Caco-2 (cell line): ENCODE measurements around the gene EXOSC2. TPM values are rescaled to one million over a fixed set of nuclear protein-coding genes. Genes with fewer than 3 reads are reported as not detected.

ENCODE experiments used
- BruUV-seq: library from RNA; stranded (reverse); fragments of 400-500 nt; replicated peaks from 2 replicates; lab custom pipeline; 2021; lab: Mats Ljungman, UMichigan
- CTCF ChIA-PET: fragments of 300-600 bp; sonication (Branson Sonifier 250); formaldehyde crosslinking; loops from one replicate; lab custom pipeline; 2022; ENCODE audit warnings: antibody characterized with exemption; lab: Charles Lee
- POLR2A ChIA-PET: fragments of 300-600 bp; sonication (Branson Sonifier 250); formaldehyde crosslinking; loops from one replicate; lab custom pipeline; 2022; ENCODE audit warnings: antibody characterized with exemption; lab: Charles Lee
- DNase-seq, 2 experiments: peaks; one replicate each; pipeline versions ENCODE4 v3.0.0 to v3.0.0-alpha.2; 2020 to 2022
- H3K27me3 ChIP-seq: replicated peaks from 2 replicates; pipeline ENCODE4 v1.6.0; 2011; ENCODE audit warnings: low read length; ENCODE audit not compliant: control insufficient read depth, insufficient read depth
- H3K36me3 ChIP-seq: 2 replicates; pipeline ENCODE4 v1.5.1; 2011; ENCODE audit warnings: low read length; ENCODE audit not compliant: control insufficient read depth, insufficient read depth
- H3K4me1 ChIP-seq: fragments of 250-450 bp; sonication (Bioruptor Pico); 2 replicates; pipeline ENCODE4 v1.5.1; 2020; ENCODE audit warnings: mild to moderate bottlenecking
- H3K4me3 ChIP-seq: 2 replicates; pipeline ENCODE4 v1.5.1; 2011; ENCODE audit warnings: low read depth, mild to moderate bottlenecking, control low read depth, low read length
- H3K9me3 ChIP-seq: fragments of 250-450 bp; sonication (Bioruptor Pico); 2 replicates; pipeline ENCODE4 v1.5.1; 2020; ENCODE audit warnings: mild to moderate bottlenecking, moderate library complexity
- H3K27ac Mint-ChIP-seq: one replicate; pipeline ENCODE4 v1.8.0; 2022; ENCODE audit warnings: mixed read lengths; ENCODE audit not compliant: unreplicated experiment
- H3K27me3 Mint-ChIP-seq: one replicate; pipeline ENCODE4 v1.8.0; 2022; ENCODE audit warnings: mixed read lengths; ENCODE audit not compliant: insufficient read depth, unreplicated experiment
- H3K36me3 Mint-ChIP-seq: one replicate; pipeline ENCODE4 v1.8.0; 2022; ENCODE audit warnings: mild to moderate bottlenecking, mixed read lengths; ENCODE audit not compliant: insufficient read depth, unreplicated experiment
- H3K4me1 Mint-ChIP-seq: one replicate; pipeline ENCODE4 v1.8.0; 2022; ENCODE audit warnings: low read depth, mixed read lengths; ENCODE audit not compliant: unreplicated experiment
- H3K4me3 Mint-ChIP-seq: one replicate; pipeline ENCODE4 v1.8.0; 2022; ENCODE audit warnings: mild to moderate bottlenecking, moderate library complexity, mixed read lengths; ENCODE audit not compliant: unreplicated experiment
- H3K9me3 Mint-ChIP-seq: one replicate; pipeline ENCODE4 v1.8.0; 2022; ENCODE audit warnings: mixed read lengths; ENCODE audit not compliant: unreplicated experiment
- intact Hi-C: fragments of 100-400 bp; cut with micrococcal nuclease; formaldehyde crosslinking; loops from one replicate; pipeline ENCODE4 v1.10.0; 2022; ENCODE audit not compliant: unreplicated experiment
- total RNA-seq: library from RNA; stranded (reverse); gene quantifications from 2 replicates; pipeline ENCODE4 v1.2.3, GENCODE V29; 2022
- TF ChIP-seq, protein P1 (sequence below), 2 experiments: fragments of 200-600 bp in 1 of 2; IDR thresholded peaks; 1 replicate in 1 of 2; 2 replicates in 1 of 2; pipeline versions ENCODE4 v1.5.1 to v1.8.0; 2011 to 2022; ENCODE audit warnings: antibody characterized with exemption in 1 of 2, control low read depth in 1 of 2, inconsistent platforms in 1 of 2, low read depth in 1 of 2, low read length in 1 of 2, mild to moderate bottlenecking in 1 of 2, moderate library complexity in 1 of 2; ENCODE audit not compliant: insufficient read depth in 1 of 2, severe bottlenecking in 1 of 2, unreplicated experiment in 1 of 2

The EXOSC2 gene
- total RNA-seq, 1 experiment from 2014 or later = 59.1 TPM

DNA sequence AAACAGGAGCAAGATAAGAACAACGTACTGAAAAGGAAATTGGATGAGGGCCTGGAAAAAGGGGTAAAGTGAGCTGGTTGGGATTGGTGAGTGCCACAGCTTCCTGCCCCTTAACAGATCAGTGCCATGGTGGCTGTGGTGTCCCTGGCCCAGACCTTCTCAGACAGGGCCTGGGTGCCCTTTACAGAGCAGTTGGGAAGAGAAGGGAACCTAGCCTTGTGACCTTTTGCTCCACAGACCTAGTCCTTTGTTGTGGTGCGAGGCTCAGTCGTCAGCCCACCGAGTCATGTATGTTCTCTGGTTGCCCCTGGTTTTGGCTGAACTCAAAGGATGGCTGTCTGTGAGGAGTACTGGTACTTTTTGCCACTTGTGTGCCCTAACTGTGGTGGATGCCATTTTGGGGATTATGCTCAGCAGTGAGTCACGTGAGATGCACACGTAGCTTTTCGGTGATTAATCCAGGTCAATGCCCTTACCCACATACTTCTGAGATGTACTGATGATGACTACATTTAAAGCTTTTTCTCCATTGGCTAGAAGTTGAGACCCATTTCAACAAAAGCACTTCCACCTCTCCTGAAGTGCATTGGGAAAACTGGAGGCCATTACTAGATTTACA lies 48.4 kb downstream of the EXOSC2 start:
- no peaks in the 10 kb centered on the region for H3K4me1 ChIP-seq
- Mint-ChIP-seq H3K36me3 (no peaks in the 10 kb centered on the region), H3K4me1 (no peaks in the 10 kb centered on the region), H3K27me3 (no peaks in the 10 kb centered on the region), H3K4me3 (no peak overlapping the region), H3K9me3 (no peaks in the 10 kb centered on the region), H3K27ac (no peak overlapping the region)
- no peak for DNase-seq
- intact Hi-C loops = no loop called here
- BruUV-seq = no TSS peak
- H3K4me3 ChIP-seq = no peak overlapping the region
- TF ChIP-seq, protein P1, sequence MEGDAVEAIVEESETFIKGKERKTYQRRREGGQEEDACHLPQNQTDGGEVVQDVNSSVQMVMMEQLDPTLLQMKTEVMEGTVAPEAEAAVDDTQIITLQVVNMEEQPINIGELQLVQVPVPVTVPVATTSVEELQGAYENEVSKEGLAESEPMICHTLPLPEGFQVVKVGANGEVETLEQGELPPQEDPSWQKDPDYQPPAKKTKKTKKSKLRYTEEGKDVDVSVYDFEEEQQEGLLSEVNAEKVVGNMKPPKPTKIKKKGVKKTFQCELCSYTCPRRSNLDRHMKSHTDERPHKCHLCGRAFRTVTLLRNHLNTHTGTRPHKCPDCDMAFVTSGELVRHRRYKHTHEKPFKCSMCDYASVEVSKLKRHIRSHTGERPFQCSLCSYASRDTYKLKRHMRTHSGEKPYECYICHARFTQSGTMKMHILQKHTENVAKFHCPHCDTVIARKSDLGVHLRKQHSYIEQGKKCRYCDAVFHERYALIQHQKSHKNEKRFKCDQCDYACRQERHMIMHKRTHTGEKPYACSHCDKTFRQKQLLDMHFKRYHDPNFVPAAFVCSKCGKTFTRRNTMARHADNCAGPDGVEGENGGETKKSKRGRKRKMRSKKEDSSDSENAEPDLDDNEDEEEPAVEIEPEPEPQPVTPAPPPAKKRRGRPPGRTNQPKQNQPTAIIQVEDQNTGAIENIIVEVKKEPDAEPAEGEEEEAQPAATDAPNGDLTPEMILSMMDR (IDR thresholded peaks at IDR 0.05; ENCODE audit: insufficient read depth in 1 of 2, low read depth in 1 of 2, low read length in 1 of 2, severe bottlenecking in 1 of 2, unreplicated experiment in 1 of 2) = no peak
- ChIA-PET POLR2A (no interaction called here), CTCF (interaction anchor here (1.1 kb wide), 1 partner anchor 125 kb away, joined by 4 read pairs; no protein-coding TSS in a partner anchor)
- no peaks in the 10 kb centered on the region for H3K36me3 ChIP-seq
- H3K27me3 ChIP-seq = no peaks in the 10 kb centered on the region
- no peaks in the 10 kb centered on the region for H3K9me3 ChIP-seq

DNA sequence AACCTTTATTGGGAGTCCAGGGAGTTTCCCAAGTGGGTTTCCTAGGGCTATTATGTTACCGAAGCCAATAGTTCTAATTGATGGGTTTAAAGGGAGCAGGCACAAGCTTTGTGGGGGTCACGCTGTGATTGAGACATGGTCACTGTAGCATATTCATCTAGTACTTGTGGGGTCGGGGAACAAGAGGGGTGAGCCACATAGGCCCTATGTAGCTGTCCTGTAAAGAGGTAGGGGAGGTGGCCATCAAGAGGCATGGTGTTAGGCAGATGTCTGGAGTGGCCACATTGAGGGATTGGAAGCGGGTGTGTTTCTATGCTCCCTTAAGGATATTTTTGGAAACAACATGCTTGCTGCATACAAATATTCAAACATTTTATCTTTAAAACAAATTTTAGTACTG lies 50.1 kb downstream of the EXOSC2 start:
- no peaks in the 10 kb centered on the region for H3K27me3 Mint-ChIP-seq
- H3K4me3 Mint-ChIP-seq = no peak overlapping the region
- TF ChIP-seq, protein P1 (IDR thresholded peaks at IDR 0.05; ENCODE audit: insufficient read depth in 1 of 2, low read depth in 1 of 2, low read length in 1 of 2, severe bottlenecking in 1 of 2, unreplicated experiment in 1 of 2) = no peak
- intact Hi-C loops = no loop called here
- CTCF ChIA-PET = no interaction called here
- Histone ChIP-seq H3K27me3 (no peaks in the 10 kb centered on the region), H3K9me3 (no peaks in the 10 kb centered on the region), H3K4me1 (no peaks in the 10 kb centered on the region), H3K36me3 (no peaks in the 10 kb centered on the region), H3K4me3 (no peak overlapping the region)
- H3K4me1 Mint-ChIP-seq = no peaks in the 10 kb centered on the region
- POLR2A ChIA-PET = no interaction called here
- BruUV-seq = no TSS peak
- no peaks in the 10 kb centered on the region for H3K9me3 Mint-ChIP-seq
- no peak for DNase-seq
- no peaks in the 10 kb centered on the region for H3K36me3 Mint-ChIP-seq
- H3K27ac Mint-ChIP-seq = no peak overlapping the region

DNA sequence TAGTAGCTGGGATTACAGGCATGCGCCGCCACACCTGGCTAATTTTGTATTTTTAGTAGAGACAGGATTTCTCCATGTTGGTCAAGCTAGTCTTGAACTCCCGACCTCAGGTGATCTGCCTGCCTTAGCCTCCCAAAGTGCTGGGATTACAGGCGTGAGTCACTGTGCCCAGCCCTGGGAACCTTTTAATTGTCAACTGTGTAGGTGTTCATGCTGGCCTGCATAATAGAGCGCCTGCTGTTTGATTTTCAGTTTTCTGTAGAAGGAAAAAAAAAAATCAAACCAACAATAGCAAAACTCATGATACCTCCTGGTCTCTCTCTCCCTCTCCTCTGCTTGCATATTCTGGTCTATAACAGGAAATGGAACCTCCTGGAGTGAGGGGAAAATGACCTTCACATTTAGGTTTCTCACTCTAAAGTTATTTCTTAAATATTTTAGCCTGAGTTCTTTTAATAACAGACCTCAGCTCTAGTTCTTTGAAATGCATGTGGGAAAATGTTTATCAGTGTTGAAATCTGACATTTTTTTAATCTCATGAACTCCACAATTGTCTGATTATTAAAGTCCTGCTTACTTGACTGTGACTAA lies 51.7 kb downstream of the EXOSC2 start:
- Histone ChIP-seq H3K9me3 (no peaks in the 10 kb centered on the region), H3K4me1 (no peaks in the 10 kb centered on the region), H3K36me3 (no peaks in the 10 kb centered on the region), H3K4me3 (no peak overlapping the region), H3K27me3 (no peaks in the 10 kb centered on the region)
- intact Hi-C loops = no loop called here
- Mint-ChIP-seq H3K27ac (no peak overlapping the region), H3K9me3 (no peaks in the 10 kb centered on the region), H3K4me3 (no peak overlapping the region), H3K4me1 (no peaks in the 10 kb centered on the region), H3K36me3 (no peaks in the 10 kb centered on the region), H3K27me3 (no peaks in the 10 kb centered on the region)
- ChIA-PET POLR2A (no interaction called here), CTCF (no interaction called here)
- BruUV-seq = no TSS peak
- DNase-seq = no peak
- TF ChIP-seq, protein P1 (IDR thresholded peaks at IDR 0.05; ENCODE audit: insufficient read depth in 1 of 2, low read depth in 1 of 2, low read length in 1 of 2, severe bottlenecking in 1 of 2, unreplicated experiment in 1 of 2) = no peak
